A673 (cell line): ENCODE measurements around the gene SPCS2. TPM values are rescaled to one million over a fixed set of nuclear protein-coding genes. Genes with fewer than 3 reads are reported as not detected.
"Not testable (repeated sequence)": the region's sequence is repeated elsewhere in the genome, so short reads cannot be mapped to it uniquely, and the experiment has no call there.

Experiments used
- BruUV-seq: library from RNA; stranded (reverse); fragments of 400-500 nt; replicated peaks from 2 replicates; lab custom pipeline; 2021; lab: Mats Ljungman, UMichigan
- CTCF ChIA-PET: fragments of 300-600 bp; sonication (Branson Sonifier 250); formaldehyde crosslinking; loops from one replicate; lab custom pipeline; 2022; ENCODE audit warnings: antibody characterized with exemption; lab: Charles Lee
- POLR2A ChIA-PET: fragments of 300-600 bp; sonication (Branson Sonifier 250); formaldehyde crosslinking; loops from one replicate; lab custom pipeline; 2022; ENCODE audit warnings: antibody characterized with exemption; ENCODE audit not compliant: low non-redundant PET; lab: Charles Lee
- DNase-seq: peaks from one replicate; pipeline ENCODE4 v3.0.0-alpha.2; 2015; ENCODE audit warnings: low spot score
- H3K27ac ChIP-seq: fragments of 200-600 bp; sonication (generic); 2 replicates; pipeline ENCODE4 v1.5.1; 2016; ENCODE audit warnings: mixed run types, low read depth, mild to moderate bottlenecking, mixed read lengths, antibody characterized with exemption, low read length; ENCODE audit not compliant: poor library complexity, severe bottlenecking
- H3K27me3 ChIP-seq: fragments of 200-600 bp; sonication (generic); replicated peaks from 2 replicates; pipeline ENCODE4 v1.6.1; 2017; ENCODE audit warnings: mixed run types, low read depth, mild to moderate bottlenecking, mixed read lengths, antibody characterized with exemption, low read length; ENCODE audit not compliant: insufficient read depth, poor library complexity
- H3K36me3 ChIP-seq: fragments of 200-600 bp; sonication (generic); 2 replicates; pipeline ENCODE4 v1.6.1; 2016; ENCODE audit warnings: mixed run types, mild to moderate bottlenecking, mixed read lengths, antibody characterized with exemption, low read length; ENCODE audit not compliant: insufficient read depth, poor library complexity, severe bottlenecking
- H3K4me1 ChIP-seq: fragments of 200-600 bp; sonication (generic); 2 replicates; pipeline ENCODE4 v1.6.1; 2017; ENCODE audit warnings: mixed run types, mild to moderate bottlenecking, mixed read lengths, antibody characterized with exemption, low read length; ENCODE audit not compliant: insufficient read depth, poor library complexity, severe bottlenecking
- H3K4me3 ChIP-seq: fragments of 200-600 bp; sonication (generic); 2 replicates; pipeline ENCODE4 v1.5.1; 2016; ENCODE audit warnings: low read depth, mixed run types, mild to moderate bottlenecking, mixed read lengths, low read length; ENCODE audit not compliant: poor library complexity, severe bottlenecking
- H3K9me3 ChIP-seq: fragments of 200-600 bp; sonication (generic); 2 replicates; pipeline ENCODE4 v1.6.1; 2016; ENCODE audit warnings: mixed run types, low read depth, mild to moderate bottlenecking, mixed read lengths, antibody characterized with exemption, low read length; ENCODE audit not compliant: poor library complexity, severe bottlenecking
- EZH2 ChIP-seq: fragments of 200-600 bp; sonication (generic); IDR thresholded peaks from 2 replicates; pipeline ENCODE4 v1.6.1; 2017; ENCODE audit warnings: borderline replicate concordance, low read depth, mild to moderate bottlenecking, mixed read lengths, antibody characterized with exemption, low read length; ENCODE audit not compliant: poor library complexity, severe bottlenecking
- intact Hi-C: fragments of 100-400 bp; cut with micrococcal nuclease; formaldehyde crosslinking; loops from one replicate; pipeline ENCODE4 v1.10.0; 2022; ENCODE audit not compliant: unreplicated experiment
- total RNA-seq: library from RNA; stranded (reverse); gene quantifications from 2 replicates; pipeline ENCODE4 v1.2.3, GENCODE V29; 2021
- TF ChIP-seq, protein P1 (sequence below): fragments of 300-800, 200-600 bp; sonication (generic); conservative IDR thresholded peaks from 2 replicates; pipeline ENCODE4 v1.5.1; 2017; ENCODE audit warnings: low read depth, mild to moderate bottlenecking, antibody characterized with exemption, low read length, moderate library complexity, mixed read lengths

The SPCS2 gene
- total RNA-seq, 1 experiment from 2014 or later = 241 TPM

DNA sequence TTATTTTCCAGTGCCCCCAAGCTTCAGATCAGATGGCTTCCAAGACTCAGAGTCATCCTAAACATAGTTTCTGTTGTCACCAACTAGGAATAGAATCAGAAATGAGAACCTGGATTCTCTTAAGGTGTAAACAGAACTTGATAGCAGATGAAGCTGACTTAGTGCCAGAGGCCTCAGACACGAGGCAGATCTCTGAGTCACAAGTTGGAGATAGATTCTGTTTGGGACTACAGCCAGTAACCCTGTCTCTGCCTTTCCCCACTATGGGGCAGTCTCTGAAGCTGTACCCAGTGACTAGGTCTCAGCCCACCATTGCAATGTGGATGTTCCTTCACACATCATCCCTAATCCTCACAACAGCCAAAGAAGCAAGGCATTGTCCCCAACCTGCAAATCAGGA, 65.1 kb downstream of the SPCS2 start:
- POLR2A ChIA-PET = no interaction called here

DNA sequence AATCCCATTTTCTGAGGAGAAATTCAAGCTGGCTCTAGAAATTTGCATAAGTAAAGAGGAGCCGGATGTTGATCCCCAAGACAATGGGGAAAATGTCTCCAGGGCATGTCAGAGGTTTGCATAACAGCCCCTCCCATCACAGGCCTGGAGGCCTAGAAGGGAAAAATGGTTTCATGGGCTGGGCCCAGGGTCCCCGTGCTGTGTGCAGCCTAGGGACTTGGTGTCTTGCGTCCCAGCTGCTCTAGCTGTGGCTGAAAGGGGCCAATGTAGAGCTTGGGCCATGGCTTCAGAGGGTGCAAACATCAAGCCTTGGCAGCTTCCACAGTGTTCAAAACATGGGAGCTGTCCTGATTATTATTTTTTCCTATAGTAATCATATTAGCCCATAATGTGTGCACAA, 70.1 kb downstream of the SPCS2 start:
- H3K9me3 ChIP-seq, BruUV-seq, POLR2A ChIA-PET, H3K27ac ChIP-seq, H3K4me1 ChIP-seq, H3K4me3 ChIP-seq, CTCF ChIA-PET, DNase-seq, intact Hi-C loops, H3K36me3 ChIP-seq, H3K27me3 ChIP-seq: not testable (repeated sequence)

More for the DNA sequence above, 65.1 kb downstream of the SPCS2 start:
- H3K36me3 ChIP-seq = no peaks in the 10 kb centered on the region
- TF ChIP-seq EZH2 = no peak
- TF ChIP-seq, protein P1, sequence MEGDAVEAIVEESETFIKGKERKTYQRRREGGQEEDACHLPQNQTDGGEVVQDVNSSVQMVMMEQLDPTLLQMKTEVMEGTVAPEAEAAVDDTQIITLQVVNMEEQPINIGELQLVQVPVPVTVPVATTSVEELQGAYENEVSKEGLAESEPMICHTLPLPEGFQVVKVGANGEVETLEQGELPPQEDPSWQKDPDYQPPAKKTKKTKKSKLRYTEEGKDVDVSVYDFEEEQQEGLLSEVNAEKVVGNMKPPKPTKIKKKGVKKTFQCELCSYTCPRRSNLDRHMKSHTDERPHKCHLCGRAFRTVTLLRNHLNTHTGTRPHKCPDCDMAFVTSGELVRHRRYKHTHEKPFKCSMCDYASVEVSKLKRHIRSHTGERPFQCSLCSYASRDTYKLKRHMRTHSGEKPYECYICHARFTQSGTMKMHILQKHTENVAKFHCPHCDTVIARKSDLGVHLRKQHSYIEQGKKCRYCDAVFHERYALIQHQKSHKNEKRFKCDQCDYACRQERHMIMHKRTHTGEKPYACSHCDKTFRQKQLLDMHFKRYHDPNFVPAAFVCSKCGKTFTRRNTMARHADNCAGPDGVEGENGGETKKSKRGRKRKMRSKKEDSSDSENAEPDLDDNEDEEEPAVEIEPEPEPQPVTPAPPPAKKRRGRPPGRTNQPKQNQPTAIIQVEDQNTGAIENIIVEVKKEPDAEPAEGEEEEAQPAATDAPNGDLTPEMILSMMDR = no peak
- BruUV-seq = no TSS peak
- H3K27ac ChIP-seq = no peak overlapping the region
- intact Hi-C loops = no loop called here
- H3K9me3 ChIP-seq = no peaks in the 10 kb centered on the region
- no peaks in the 10 kb centered on the region for H3K27me3 ChIP-seq
- no peak overlapping the region for H3K4me3 ChIP-seq
- H3K4me1 ChIP-seq = no peaks in the 10 kb centered on the region
- CTCF ChIA-PET = no interaction called here
- DNase-seq = no peak

GRCh38 chr11:75020328-75020727, 71.3 kb downstream of the SPCS2 start:
- CTCF ChIA-PET = not testable (repeated sequence)

GRCh38 chr11:75022296-75022695, 73.2 kb downstream of the SPCS2 start:
- CTCF ChIA-PET = interaction anchor here (0.6 to 2.7 kb wide), 11 partner anchors 9 to 228 kb away, joined by 3 to 41 read pairs (median 4); partner anchors contain the start of gene TPBGL
- no peak for DNase-seq
- Histone ChIP-seq H3K9me3 (no peaks in the 10 kb centered on the region), H3K4me3 (no peak overlapping the region), H3K27ac (no peak overlapping the region), H3K36me3 (no peaks in the 10 kb centered on the region), H3K27me3 (no peaks in the 10 kb centered on the region), H3K4me1 (no peaks in the 10 kb centered on the region)
- intact Hi-C loops = loop anchor here (5.0 kb wide), 1 partner anchor 120 kb away; no protein-coding TSS in a partner anchor
- POLR2A ChIA-PET = interaction anchor here (0.6 kb wide), 1 partner anchor 233 kb away, joined by 3 read pairs; no protein-coding TSS in a partner anchor
- BruUV-seq = no TSS peak
- no peak for TF ChIP-seq EZH2
- TF ChIP-seq, protein P1 = no peak

More at GRCh38 chr11:75020328-75020727, 71.3 kb downstream of the SPCS2 start:
- H3K9me3 ChIP-seq, H3K4me1 ChIP-seq, BruUV-seq, POLR2A ChIA-PET, H3K36me3 ChIP-seq, H3K4me3 ChIP-seq, H3K27me3 ChIP-seq, H3K27ac ChIP-seq: not testable (repeated sequence)
- intact Hi-C loops = loop anchor here (5.0 kb wide), 1 partner anchor 122 kb away; no protein-coding TSS in a partner anchor
- DNase-seq = peak; percentile 7
